GM23248 (cell line): Measurements from ENCODE around the gene ZNF879. TPM values are rescaled to one million over a fixed set of nuclear protein-coding genes. Genes with fewer than 3 reads are reported as not detected.

Experiments
- DNase-seq: peaks from one replicate; pipeline ENCODE4 v3.0.0-alpha.2; 2015
- H2AFZ ChIP-seq: fragments of 200-600 bp; sonication (generic); 2 replicates; pipeline ENCODE4 v1.6.1; 2016; ENCODE audit warnings: antibody characterized with exemption
- H3F3A ChIP-seq: fragments of 200-600 bp; sonication (generic); 2 replicates; pipeline ENCODE4 v1.6.1; 2016; ENCODE audit warnings: mild to moderate bottlenecking, antibody characterized with exemption, mixed run types; ENCODE audit not compliant: insufficient read depth
- H3K27ac ChIP-seq: fragments of 200-600 bp; sonication (generic); 2 replicates; pipeline ENCODE4 v1.5.1; 2016; ENCODE audit warnings: mild to moderate bottlenecking
- H3K27me3 ChIP-seq: fragments of 200-600 bp; sonication (generic); replicated peaks from 2 replicates; pipeline ENCODE4 v1.6.1; 2016; ENCODE audit warnings: mild to moderate bottlenecking; ENCODE audit not compliant: insufficient read depth
- H3K36me3 ChIP-seq: fragments of 200-600 bp; sonication (generic); 2 replicates; pipeline ENCODE4 v1.6.1; 2016; ENCODE audit warnings: low read depth, mild to moderate bottlenecking
- H3K4me1 ChIP-seq: fragments of 200-600 bp; sonication (generic); 2 replicates; pipeline ENCODE4 v1.6.1; 2016; ENCODE audit warnings: mild to moderate bottlenecking; ENCODE audit not compliant: insufficient read depth
- H3K4me2 ChIP-seq: fragments of 200-600 bp; sonication (generic); one replicate; pipeline ENCODE4 v1.6.1; 2016; ENCODE audit warnings: mild to moderate bottlenecking; ENCODE audit not compliant: unreplicated experiment
- H3K4me3 ChIP-seq: fragments of 200-600 bp; sonication (generic); 2 replicates; pipeline ENCODE4 v1.5.1; 2016; ENCODE audit warnings: mild to moderate bottlenecking
- H3K79me2 ChIP-seq: fragments of 200-600 bp; sonication (generic); 2 replicates; pipeline ENCODE4 v1.6.1; 2016; ENCODE audit warnings: mild to moderate bottlenecking; ENCODE audit not compliant: insufficient read depth
- H3K9ac ChIP-seq: fragments of 200-600 bp; sonication (generic); 2 replicates; pipeline ENCODE4 v1.6.1; 2016; ENCODE audit warnings: mild to moderate bottlenecking
- H3K9me2 ChIP-seq: fragments of 200-600 bp; sonication (generic); 2 replicates; pipeline ENCODE4 v1.6.1; 2016; ENCODE audit warnings: mixed run types, mild to moderate bottlenecking, moderate library complexity; ENCODE audit not compliant: insufficient read depth
- H3K9me3 ChIP-seq: fragments of 200-600 bp; sonication (generic); one replicate; pipeline ENCODE4 v1.6.1; 2017; ENCODE audit warnings: low read depth
- H4K20me1 ChIP-seq: fragments of 200-600 bp; sonication (generic); 2 replicates; pipeline ENCODE4 v1.6.0; 2016; ENCODE audit not compliant: insufficient read depth
- EZH2 ChIP-seq: fragments of 200-600 bp; sonication (generic); IDR thresholded peaks from 2 replicates; pipeline ENCODE4 v1.6.1; 2018; ENCODE audit warnings: antibody characterized with exemption, mild to moderate bottlenecking; ENCODE audit not compliant: insufficient read depth, poor library complexity, severe bottlenecking
- EZH2phosphoT487 ChIP-seq: fragments of 200-600 bp; sonication (generic); IDR thresholded peaks from 2 replicates; pipeline ENCODE4 v1.6.1; 2018; ENCODE audit warnings: antibody characterized with exemption, moderate library complexity, mild to moderate bottlenecking, low read depth; ENCODE audit not compliant: insufficient read depth
- WGBS, 2 experiments: methylation state at CpG; one replicate each; pipeline ENCODE4 v1.1.6; 2015 to 2017; ENCODE audit warnings: low lambda C conversion rate in 2 of 2, low coverage in 1 of 2; ENCODE audit errors: missing lambda C conversion rate in 2 of 2; 5-methylcytosine and 5-hydroxymethylcytosine counted together
- in situ Hi-C: fragments of 300-500 bp; cut with MboI; formaldehyde crosslinking; loops from 2 replicates; pipeline ENCODE4 v1.15.0; 2020
- polyA plus RNA-seq: library from polyadenylated mRNA; unstranded; fragments of >200 nt; fragmentation: Nextera tagmentation; extraction: Ambion mirVana; gene quantifications from 2 replicates; pipeline ENCODE4 v1.2.1, GENCODE V29; 2016
- total RNA-seq: library from RNA; depleted of rRNA; stranded (reverse); fragments of >200 nt; shearing (Covaris generic); gene quantifications from 2 replicates; pipeline ENCODE4 v1.2.3, GENCODE V29; 2014

Gene ZNF879
- total and polyA plus RNA-seq, 2 experiments from 2014 or later: 3.2 to 5.4 TPM

DNA sequence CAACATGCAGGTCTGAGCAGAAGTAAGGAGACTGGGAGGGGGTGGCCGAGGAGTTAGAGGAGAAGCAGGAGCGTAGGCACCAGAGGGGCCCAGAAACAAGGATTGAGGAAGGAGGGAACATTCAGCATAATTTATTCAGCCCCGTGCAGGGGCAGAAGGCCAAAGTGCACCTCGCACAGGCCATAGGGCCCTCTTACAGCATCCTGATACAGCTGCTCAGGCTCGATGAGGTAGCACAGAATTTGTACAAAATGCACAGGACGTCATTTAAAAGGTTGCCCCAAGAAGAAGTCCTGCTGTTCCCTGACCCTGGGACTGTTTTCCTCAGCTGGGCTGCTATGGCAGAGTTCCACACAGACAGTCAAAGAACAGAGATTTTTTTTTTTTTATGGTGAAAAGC lies 26.4 kb upstream of the ZNF879 start:
- no peaks in the 10 kb centered on the region for H3K36me3 ChIP-seq

DNA sequence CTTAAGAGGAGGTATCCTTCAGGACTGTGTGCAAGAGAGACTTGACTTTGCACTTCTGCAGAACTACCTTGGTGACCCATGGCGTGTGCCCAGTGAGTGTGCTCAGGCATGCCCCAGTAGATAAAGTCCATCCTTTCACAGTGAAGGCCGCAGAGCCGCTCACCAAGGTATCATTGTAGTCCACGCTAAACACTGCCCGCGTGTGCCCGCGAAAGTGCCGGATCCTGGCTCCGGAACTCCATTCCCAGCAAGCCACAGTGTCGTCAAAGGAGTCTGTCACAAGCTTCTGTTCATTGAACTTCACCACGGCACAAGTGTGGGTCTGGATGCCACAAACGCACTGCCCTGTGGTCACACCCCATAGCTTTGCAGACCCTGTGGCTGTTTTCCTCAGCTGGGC lies 25.2 kb upstream of the ZNF879 start:
- Histone ChIP-seq H3K4me1 (no peaks in the 10 kb centered on the region), H3K4me2 (no peak overlapping the region), H3K36me3 (no peaks in the 10 kb centered on the region), H4K20me1 (no peaks in the 10 kb centered on the region), H3K9me3 (no peaks in the 10 kb centered on the region), H3K79me2 (no peaks in the 10 kb centered on the region), H3K27ac (no peak overlapping the region), H3F3A (no peaks in the 10 kb centered on the region), H3K27me3 (no peaks in the 10 kb centered on the region), H3K4me3 (no peak overlapping the region), H3K9me2 (no peaks in the 10 kb centered on the region), H3K9ac (no peak overlapping the region), H2AFZ (no peak overlapping the region)
- 65 to 72% methylated on average over 13 of the region's 13 CpGs for WGBS, 2 experiments
- no peak for TF ChIP-seq EZH2phosphoT487
- TF ChIP-seq EZH2: no peak
- in situ Hi-C loops: no loop called here
- DNase-seq: no peak

More for the DNA sequence above, 26.4 kb upstream of the ZNF879 start:
- no peaks in the 10 kb centered on the region for H3K79me2 ChIP-seq
- WGBS, 2 experiments: 27 to 32% methylated on average over 6 of the region's 6 CpGs
- no peak overlapping the region for H3K4me2 ChIP-seq
- H4K20me1 ChIP-seq: no peaks in the 10 kb centered on the region
- no peaks in the 10 kb centered on the region for H3K9me2 ChIP-seq
- H3K9ac ChIP-seq: no peak overlapping the region
- H3F3A ChIP-seq: no peaks in the 10 kb centered on the region
- no peak for DNase-seq
- H3K4me1 ChIP-seq: no peaks in the 10 kb centered on the region
- no peak for TF ChIP-seq EZH2phosphoT487
- TF ChIP-seq EZH2: no peak
- H3K27ac ChIP-seq: no peak overlapping the region
- H3K9me3 ChIP-seq: no peaks in the 10 kb centered on the region
- no peaks in the 10 kb centered on the region for H3K27me3 ChIP-seq
- no peak overlapping the region for H3K4me3 ChIP-seq
- H2AFZ ChIP-seq: no peak overlapping the region
- in situ Hi-C loops: no loop called here

DNA sequence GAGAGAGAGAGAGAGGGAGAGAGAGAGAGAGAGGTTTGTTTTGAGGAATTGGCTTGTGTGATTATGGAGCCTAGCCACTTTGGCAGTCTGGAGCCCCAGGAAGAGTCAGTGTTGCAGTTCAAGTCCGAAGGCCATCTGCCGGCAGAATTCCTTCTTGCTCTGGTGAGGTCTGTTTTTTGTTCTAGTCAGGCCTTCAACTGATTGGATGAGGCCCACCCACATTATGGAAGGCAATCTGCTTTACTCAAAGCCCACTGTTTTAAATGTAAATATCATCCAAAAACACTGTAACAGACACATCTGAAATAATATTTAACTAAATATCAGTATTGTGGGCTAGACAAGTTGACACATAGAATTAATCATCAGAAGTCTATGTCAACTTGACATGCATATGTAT lies 17.0 kb upstream of the ZNF879 start:
- TF ChIP-seq EZH2phosphoT487: no peak
- no peak for TF ChIP-seq EZH2
- Histone ChIP-seq H3K9me2 (no peaks in the 10 kb centered on the region), H3K36me3 (no peaks in the 10 kb centered on the region), H3K27ac (no peak overlapping the region), H3F3A (no peaks in the 10 kb centered on the region), H3K4me2 (no peak overlapping the region), H3K9me3 (no peaks in the 10 kb centered on the region), H3K79me2 (no peaks in the 10 kb centered on the region), H4K20me1 (no peaks in the 10 kb centered on the region), H3K9ac (no peak overlapping the region), H3K27me3 (no peaks in the 10 kb centered on the region), H3K4me3 (no peak overlapping the region), H3K4me1 (no peaks in the 10 kb centered on the region), H2AFZ (no peak overlapping the region)
- in situ Hi-C loops: no loop called here
- WGBS, 2 experiments: 61 to 66% methylated on average over 2 of the region's 2 CpGs
- DNase-seq: no peak

DNA sequence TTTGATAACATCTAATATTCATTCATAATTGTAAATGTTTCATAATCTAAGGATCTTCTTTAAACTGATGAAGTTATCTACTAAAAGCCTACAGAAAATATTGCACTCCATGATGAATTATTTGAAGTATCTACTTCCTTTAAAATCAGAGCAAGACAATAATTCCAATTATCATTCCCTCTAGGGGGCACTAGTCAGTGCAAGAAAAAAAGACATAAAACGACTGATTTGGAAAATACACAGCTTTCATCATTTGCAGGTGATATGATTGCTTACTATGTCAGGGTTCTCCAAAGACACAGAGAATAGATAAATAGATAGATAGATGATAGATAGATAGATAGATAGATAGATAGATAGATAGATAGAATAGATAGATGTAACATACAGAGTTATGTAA lies 14.9 kb upstream of the ZNF879 start:
- Histone ChIP-seq H3K9ac (no peak overlapping the region), H3K9me2 (no peaks in the 10 kb centered on the region), H3K79me2 (no peaks in the 10 kb centered on the region), H3K9me3 (no peaks in the 10 kb centered on the region), H3K27ac (no peak overlapping the region), H3K4me1 (no peaks in the 10 kb centered on the region), H3K4me2 (no peak overlapping the region), H3K4me3 (no peak overlapping the region), H3K36me3 (no peaks in the 10 kb centered on the region), H2AFZ (no peak overlapping the region), H3K27me3 (no peaks in the 10 kb centered on the region), H3F3A (no peaks in the 10 kb centered on the region), H4K20me1 (no peaks in the 10 kb centered on the region)
- WGBS, 2 experiments: 0 to 3% methylated on average over 1 of the region's 1 CpG
- no peak for TF ChIP-seq EZH2phosphoT487
- TF ChIP-seq EZH2: no peak
- DNase-seq: peak; percentile 26
- in situ Hi-C loops: no loop called here

DNA sequence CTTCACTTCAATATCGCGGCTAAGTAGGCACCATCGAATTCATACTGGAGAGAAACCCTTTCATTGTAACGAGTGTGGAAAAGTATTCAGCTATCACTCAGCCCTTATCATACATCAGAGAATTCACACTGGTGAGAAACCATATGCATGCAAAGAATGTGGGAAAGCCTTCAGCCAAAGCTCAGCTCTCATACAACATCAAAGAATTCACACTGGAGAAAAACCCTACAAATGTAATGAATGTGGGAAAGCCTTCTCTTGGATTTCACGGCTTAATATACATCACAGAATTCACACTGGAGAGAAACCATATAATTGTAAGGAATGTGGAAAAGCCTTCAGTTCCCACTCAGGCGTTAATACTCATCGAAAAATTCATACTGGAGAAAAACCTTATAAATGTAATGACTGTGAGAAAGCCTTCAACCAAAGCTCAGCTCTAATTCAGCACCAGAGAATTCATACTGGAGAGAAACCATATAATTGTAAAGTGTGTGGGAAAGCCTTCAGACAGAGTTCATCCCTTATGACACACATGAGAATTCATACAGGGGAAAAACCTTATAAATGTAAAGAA lies 9.5 kb downstream of the ZNF879 start:
- Histone ChIP-seq H3F3A (peaks cover 9% of the 10 kb centered on the region), H3K27ac (no peak overlapping the region), H3K79me2 (no peaks in the 10 kb centered on the region), H3K9ac (no peak overlapping the region), H2AFZ (no peak overlapping the region), H4K20me1 (no peaks in the 10 kb centered on the region), H3K9me2 (no peaks in the 10 kb centered on the region), H3K9me3 (peaks cover 29% of the 10 kb centered on the region), H3K4me3 (no peak overlapping the region), H3K4me2 (no peak overlapping the region), H3K36me3 (peaks cover 48% of the 10 kb centered on the region), H3K4me1 (no peaks in the 10 kb centered on the region), H3K27me3 (no peaks in the 10 kb centered on the region)
- in situ Hi-C loops: no loop called here
- TF ChIP-seq EZH2phosphoT487 (no peak), EZH2 (no peak)
- DNase-seq: peak; percentile 1
- WGBS, 2 experiments: 91 to 94% methylated on average over 7 of the region's 7 CpGs
